A673 (cell line): ENCODE data around the gene MGST2.

Experiments
- EZH2 ChIP-seq: fragments of 200-600 bp; sonication (generic); IDR thresholded peaks from 2 replicates; pipeline ENCODE4 v1.6.1; 2017; ENCODE audit warnings: borderline replicate concordance, low read depth, mild to moderate bottlenecking, mixed read lengths, antibody characterized with exemption, low read length; ENCODE audit not compliant: poor library complexity, severe bottlenecking
- TF ChIP-seq, protein P1 (sequence below): fragments of 300-800, 200-600 bp; sonication (generic); conservative IDR thresholded peaks from 2 replicates; pipeline ENCODE4 v1.5.1; 2017; ENCODE audit warnings: low read depth, mild to moderate bottlenecking, antibody characterized with exemption, low read length, moderate library complexity, mixed read lengths

DNA sequence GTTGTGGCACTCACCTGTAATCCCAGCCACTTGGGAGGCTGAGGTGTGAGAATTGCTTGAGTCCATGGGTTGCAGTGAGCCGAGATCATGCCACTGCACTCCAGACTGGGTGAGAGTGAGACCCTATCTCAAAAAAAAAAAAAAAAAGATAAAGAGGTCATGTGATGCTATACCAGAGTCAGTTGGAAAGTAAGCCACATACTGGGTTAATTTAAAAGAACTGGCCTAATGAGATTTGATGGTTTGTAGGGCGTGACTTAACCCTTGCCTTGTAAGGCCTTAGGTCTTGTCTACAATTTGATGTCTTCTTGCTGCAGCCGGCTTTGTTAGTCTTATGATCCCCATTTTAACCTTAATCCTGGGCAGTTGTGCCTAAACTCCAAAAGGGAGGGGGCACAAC lies 5.2 kb downstream of the MGST2 start:
- TF ChIP-seq, protein P1, sequence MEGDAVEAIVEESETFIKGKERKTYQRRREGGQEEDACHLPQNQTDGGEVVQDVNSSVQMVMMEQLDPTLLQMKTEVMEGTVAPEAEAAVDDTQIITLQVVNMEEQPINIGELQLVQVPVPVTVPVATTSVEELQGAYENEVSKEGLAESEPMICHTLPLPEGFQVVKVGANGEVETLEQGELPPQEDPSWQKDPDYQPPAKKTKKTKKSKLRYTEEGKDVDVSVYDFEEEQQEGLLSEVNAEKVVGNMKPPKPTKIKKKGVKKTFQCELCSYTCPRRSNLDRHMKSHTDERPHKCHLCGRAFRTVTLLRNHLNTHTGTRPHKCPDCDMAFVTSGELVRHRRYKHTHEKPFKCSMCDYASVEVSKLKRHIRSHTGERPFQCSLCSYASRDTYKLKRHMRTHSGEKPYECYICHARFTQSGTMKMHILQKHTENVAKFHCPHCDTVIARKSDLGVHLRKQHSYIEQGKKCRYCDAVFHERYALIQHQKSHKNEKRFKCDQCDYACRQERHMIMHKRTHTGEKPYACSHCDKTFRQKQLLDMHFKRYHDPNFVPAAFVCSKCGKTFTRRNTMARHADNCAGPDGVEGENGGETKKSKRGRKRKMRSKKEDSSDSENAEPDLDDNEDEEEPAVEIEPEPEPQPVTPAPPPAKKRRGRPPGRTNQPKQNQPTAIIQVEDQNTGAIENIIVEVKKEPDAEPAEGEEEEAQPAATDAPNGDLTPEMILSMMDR: no peak
- TF ChIP-seq EZH2: no peak
